PFSK-1 (cell line): ENCODE data around the gene KLLN.

Source experiments
- FOXP2 ChIP-seq: optimal IDR thresholded peaks from 2 replicates; pipeline ENCODE3; 2011; ENCODE audit warnings: borderline replicate concordance, control low read depth, inconsistent platforms; ENCODE audit not compliant: insufficient read depth; ENCODE audit errors: extremely low read length, extremely low read depth
- POLR2AphosphoS5 ChIP-seq: IDR thresholded peaks from 2 replicates; pipeline ENCODE4 v1.6.1; 2012; ENCODE audit warnings: low read depth, mild to moderate bottlenecking, control low read depth, low read length, moderate library complexity
- SIN3A ChIP-seq: IDR thresholded peaks from 2 replicates; pipeline ENCODE4 v1.6.1; 2012; ENCODE audit warnings: mild to moderate bottlenecking, low read length, moderate library complexity, borderline replicate concordance; ENCODE audit not compliant: insufficient read depth
- TAF1 ChIP-seq: IDR thresholded peaks from 2 replicates; pipeline ENCODE4 v1.6.1; 2012; ENCODE audit warnings: low read length, control low read depth, borderline replicate concordance; ENCODE audit not compliant: insufficient read depth
- TF ChIP-seq, protein P1 (sequence below), 2 experiments: IDR thresholded peaks; 2 replicates each; pipeline versions ENCODE4 v1.6.1 to v1.8.0; 2011 to 2012; ENCODE audit warnings: low read depth in 2 of 2, low read length in 2 of 2, control low read depth in 1 of 2, inconsistent platforms in 1 of 2, mild to moderate bottlenecking in 1 of 2, moderate library complexity in 1 of 2; ENCODE audit not compliant: insufficient read depth in 1 of 2

Gene KLLN

DNA sequence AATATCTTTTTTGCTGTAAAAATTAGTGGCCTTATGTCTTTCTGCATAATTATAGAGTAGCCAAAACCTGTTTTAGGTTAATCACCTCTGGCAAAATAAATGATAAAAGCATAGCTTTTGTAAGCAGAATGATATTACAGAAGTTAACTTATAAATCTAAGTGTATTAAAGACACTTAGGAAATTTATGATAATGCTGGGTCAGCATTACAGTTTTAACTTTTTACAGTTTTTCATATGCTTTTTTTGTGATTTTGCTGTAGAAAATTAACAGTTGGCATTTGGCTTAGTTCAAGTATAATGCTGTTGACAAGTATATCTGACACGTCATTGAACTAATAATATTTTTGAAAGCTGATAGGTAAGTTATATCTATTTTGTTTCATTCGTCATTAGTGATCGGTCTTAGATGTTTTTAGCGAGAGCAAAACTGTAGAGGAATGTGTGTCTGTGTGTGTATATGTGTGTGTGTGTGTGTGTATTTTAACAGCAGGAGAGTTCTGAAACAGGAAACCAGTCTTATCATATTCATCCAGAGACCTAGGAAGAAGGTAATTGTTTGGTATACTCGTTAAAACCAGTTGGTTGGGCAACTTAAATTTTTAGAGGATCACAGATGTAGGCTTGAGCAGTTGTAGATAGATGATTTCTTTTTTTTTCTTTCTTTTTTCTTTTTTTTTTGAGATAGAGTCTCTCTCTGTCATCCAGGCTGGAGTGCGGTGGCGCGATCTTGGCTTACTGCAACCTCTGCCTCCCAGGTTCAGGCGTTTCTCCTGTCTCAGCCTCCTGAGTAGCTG is 15.5 kb upstream of the KLLN start:
- TF ChIP-seq, protein P1, sequence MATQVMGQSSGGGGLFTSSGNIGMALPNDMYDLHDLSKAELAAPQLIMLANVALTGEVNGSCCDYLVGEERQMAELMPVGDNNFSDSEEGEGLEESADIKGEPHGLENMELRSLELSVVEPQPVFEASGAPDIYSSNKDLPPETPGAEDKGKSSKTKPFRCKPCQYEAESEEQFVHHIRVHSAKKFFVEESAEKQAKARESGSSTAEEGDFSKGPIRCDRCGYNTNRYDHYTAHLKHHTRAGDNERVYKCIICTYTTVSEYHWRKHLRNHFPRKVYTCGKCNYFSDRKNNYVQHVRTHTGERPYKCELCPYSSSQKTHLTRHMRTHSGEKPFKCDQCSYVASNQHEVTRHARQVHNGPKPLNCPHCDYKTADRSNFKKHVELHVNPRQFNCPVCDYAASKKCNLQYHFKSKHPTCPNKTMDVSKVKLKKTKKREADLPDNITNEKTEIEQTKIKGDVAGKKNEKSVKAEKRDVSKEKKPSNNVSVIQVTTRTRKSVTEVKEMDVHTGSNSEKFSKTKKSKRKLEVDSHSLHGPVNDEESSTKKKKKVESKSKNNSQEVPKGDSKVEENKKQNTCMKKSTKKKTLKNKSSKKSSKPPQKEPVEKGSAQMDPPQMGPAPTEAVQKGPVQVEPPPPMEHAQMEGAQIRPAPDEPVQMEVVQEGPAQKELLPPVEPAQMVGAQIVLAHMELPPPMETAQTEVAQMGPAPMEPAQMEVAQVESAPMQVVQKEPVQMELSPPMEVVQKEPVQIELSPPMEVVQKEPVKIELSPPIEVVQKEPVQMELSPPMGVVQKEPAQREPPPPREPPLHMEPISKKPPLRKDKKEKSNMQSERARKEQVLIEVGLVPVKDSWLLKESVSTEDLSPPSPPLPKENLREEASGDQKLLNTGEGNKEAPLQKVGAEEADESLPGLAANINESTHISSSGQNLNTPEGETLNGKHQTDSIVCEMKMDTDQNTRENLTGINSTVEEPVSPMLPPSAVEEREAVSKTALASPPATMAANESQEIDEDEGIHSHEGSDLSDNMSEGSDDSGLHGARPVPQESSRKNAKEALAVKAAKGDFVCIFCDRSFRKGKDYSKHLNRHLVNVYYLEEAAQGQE (IDR thresholded peaks at IDR 0.05; ENCODE audit: insufficient read depth in 1 of 2, low read depth in 2 of 2, low read length in 2 of 2) = no peak
- TF ChIP-seq FOXP2 (no peak), POLR2AphosphoS5 (no peak), TAF1 (no peak), SIN3A (no peak)

DNA sequence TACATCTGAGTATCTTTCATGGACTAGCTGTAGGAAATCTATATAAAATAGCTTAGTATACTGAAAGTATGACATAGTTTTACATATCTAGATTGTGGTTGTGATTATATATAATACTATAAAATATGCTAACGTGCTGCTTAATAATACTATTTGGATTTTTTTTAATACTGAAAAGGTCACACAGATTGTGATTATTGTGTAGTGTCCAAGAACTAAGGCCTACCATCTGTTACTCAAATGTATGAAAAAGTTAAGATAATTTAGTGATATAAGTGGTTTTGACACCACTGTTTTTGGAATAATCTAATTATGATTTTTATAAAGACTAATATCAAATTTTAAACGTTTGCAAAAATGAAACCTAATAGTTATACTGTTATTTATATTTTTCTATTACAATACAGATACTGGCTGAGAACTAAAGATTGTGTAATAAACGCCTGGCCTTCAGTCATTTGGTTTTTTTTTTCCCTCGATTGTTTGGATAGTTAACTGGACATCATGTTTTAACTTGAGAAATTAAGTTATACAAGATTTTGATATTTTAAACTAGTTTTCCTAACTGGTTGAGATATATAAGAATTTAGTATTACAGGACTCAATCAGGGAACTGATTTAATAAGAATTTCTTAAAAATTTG is 12.7 kb upstream of the KLLN start:
- TF ChIP-seq POLR2AphosphoS5 (no peak), FOXP2 (no peak), TAF1 (no peak), SIN3A (no peak)
- TF ChIP-seq, protein P1 (IDR thresholded peaks at IDR 0.05; ENCODE audit: insufficient read depth in 1 of 2, low read depth in 2 of 2, low read length in 2 of 2) = no peak

DNA sequence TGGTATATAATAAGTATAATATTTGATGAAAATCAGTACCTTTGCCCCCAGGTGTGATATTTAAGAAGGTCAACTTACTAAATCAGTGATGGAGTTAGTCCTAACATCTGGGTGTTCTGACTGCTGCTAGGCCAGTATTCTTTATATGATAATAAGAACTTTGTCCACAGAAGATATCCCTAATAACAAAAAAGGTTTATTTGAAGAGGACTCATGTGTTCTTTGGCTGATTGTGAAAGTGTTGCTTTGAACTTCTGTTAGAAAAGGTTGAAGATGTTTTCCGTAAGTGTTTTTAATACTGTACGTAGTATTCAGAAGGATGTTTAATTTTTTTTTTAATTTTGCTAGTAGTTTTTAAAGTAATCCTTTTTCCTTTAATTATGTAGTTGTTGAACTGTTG is 10.3 kb upstream of the KLLN start:
- TF ChIP-seq TAF1 (no peak), FOXP2 (no peak), SIN3A (no peak), POLR2AphosphoS5 (no peak)
- TF ChIP-seq, protein P1 (IDR thresholded peaks at IDR 0.05; ENCODE audit: insufficient read depth in 1 of 2, low read depth in 2 of 2, low read length in 2 of 2) = no peak

DNA sequence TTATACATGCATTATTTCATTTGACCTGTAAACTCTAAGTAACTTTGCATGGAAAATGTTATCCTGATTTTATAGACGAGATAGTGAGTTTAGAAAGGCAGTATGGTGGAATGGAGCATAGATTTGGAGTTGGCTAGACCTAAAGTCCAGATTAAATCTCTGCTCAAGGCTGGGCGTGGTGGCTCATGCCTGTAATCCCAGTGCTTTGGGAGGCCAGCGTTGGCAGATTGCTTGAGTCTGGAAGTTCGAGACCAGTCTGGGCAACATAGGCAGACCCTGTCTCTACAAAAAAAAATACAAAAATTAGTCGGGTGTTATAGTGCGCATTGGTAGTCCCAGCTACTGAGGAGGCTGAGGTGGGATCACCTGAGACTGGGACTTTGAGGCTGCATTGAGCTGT is 9.5 kb upstream of the KLLN start:
- TF ChIP-seq SIN3A (no peak), TAF1 (no peak), POLR2AphosphoS5 (no peak), FOXP2 (no peak)
- TF ChIP-seq, protein P1 (IDR thresholded peaks at IDR 0.05; ENCODE audit: insufficient read depth in 1 of 2, low read depth in 2 of 2, low read length in 2 of 2) = no peak
